ENCODE results near the gene CACNA2D3. TPM values are rescaled to one million over a fixed set of nuclear protein-coding genes. Genes with fewer than 3 reads are reported as not detected.

The CACNA2D3 gene
- total and polyA plus RNA-seq, 4 donors: 14.1 to 34.5 (median 33.4) TPM

DNA sequence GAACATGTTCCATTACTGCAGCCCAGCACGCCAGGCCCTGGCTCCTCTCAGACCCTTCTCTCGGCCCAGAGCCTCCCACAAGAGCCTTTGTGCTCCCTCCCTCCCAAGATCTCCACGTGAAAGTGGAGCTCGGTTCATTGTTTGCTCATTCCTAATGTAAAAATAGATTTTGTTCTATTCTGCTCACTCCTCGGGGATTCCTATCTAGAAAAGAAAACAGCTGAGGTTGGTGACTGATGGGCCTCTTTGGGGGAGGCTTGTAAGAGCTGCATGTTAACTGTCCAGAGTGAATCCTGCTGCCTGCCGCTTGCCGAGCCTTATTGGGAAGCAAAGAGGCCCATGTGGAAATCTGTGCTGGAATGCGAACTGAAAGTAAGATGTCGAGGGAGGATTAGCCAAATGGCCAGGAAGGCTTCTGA, 538.4 kb downstream of the CACNA2D3 start:
- Histone ChIP-seq H3K4me1 (ENCODE audit: control insufficient read depth, insufficient read depth, low read length) (peaks cover 9% of the 10 kb centered on the region), H3K36me3 (ENCODE audit: control insufficient read depth, insufficient read depth, low read length) (no peaks in the 10 kb centered on the region), H3K4me3 (ENCODE audit: low read depth, low read length) (no peak overlapping the region), H3K9me3 (ENCODE audit: control insufficient read depth, insufficient read depth, low read length) (no peaks in the 10 kb centered on the region), H3K27me3 (ENCODE audit: control insufficient read depth, insufficient read depth, low read length) (peaks cover 2% of the 10 kb centered on the region), H3K27ac (ENCODE audit: low read depth, low read length) (no peak overlapping the region)
- 60% methylated on average over 5 of the region's 9 CpGs for WGBS (ENCODE audit: insufficient coverage)
- peak in 2 of 6 donors; percentile 31 to 35 for DNase-seq (ENCODE audit: low read depth in 4 of 6, low spot score in 6 of 6)

DNA sequence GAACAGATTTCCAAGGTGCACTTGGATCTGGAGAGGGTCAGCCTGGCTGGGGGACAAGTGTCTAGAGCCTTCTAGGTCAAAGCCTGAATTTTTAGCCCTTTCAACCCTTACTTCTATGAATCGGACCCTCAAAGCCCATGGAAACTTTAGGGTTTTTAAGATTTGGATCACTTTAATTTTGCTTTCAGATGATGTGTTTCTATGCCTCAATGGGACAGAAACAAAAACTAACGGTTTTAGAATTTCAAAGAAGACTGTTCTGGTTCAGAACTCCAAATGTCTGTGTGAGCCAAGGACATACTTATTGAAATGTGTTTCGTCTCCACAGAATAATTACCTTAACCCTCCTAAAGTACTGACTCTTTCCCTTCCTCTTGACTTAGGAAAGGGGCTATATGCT, 538.8 kb downstream of the CACNA2D3 start:
- Histone ChIP-seq H3K27me3 (ENCODE audit: control insufficient read depth, insufficient read depth, low read length) (peaks cover 2% of the 10 kb centered on the region), H3K9me3 (ENCODE audit: control insufficient read depth, insufficient read depth, low read length) (no peaks in the 10 kb centered on the region), H3K36me3 (ENCODE audit: control insufficient read depth, insufficient read depth, low read length) (no peaks in the 10 kb centered on the region), H3K4me1 (ENCODE audit: control insufficient read depth, insufficient read depth, low read length) (peaks cover 9% of the 10 kb centered on the region), H3K4me3 (ENCODE audit: low read depth, low read length) (no peak overlapping the region), H3K27ac (ENCODE audit: low read depth, low read length) (no peak overlapping the region)
- DNase-seq (ENCODE audit: low read depth in 4 of 6, low spot score in 6 of 6): no peak
- 17% methylated on average over 1 of the region's 3 CpGs for WGBS (ENCODE audit: insufficient coverage)

DNA sequence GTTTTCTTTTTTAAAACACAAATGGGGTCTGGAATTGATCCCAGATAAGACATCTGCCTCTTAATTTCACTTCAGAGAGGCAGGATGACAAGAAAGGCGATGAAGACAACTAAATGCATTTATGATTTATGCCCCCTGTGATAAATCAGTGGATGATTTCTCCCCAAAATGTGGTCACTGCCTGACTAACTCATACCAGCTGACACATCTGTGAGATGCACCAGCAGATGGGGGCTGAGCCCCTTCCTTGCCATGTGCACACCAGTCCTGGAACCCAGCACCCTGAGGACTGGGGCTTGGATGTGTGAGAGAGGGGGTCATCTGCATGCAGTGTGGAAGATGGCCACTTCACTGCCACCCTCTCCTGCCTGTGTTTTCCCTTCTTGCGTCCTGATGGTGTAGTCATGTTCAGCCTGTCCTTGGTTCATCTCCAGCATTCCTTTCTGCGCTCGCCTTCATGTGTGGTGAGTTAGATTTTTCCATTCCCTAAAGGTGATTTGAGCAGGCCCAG, 541.2 kb downstream of the CACNA2D3 start:
- Histone ChIP-seq H3K4me1 (ENCODE audit: control insufficient read depth, insufficient read depth, low read length) (peaks cover 9% of the 10 kb centered on the region), H3K36me3 (ENCODE audit: control insufficient read depth, insufficient read depth, low read length) (no peaks in the 10 kb centered on the region), H3K9me3 (ENCODE audit: control insufficient read depth, insufficient read depth, low read length) (no peaks in the 10 kb centered on the region), H3K4me3 (ENCODE audit: low read depth, low read length) (no peak overlapping the region), H3K27me3 (ENCODE audit: control insufficient read depth, insufficient read depth, low read length) (peaks cover 2% of the 10 kb centered on the region), H3K27ac (ENCODE audit: low read depth, low read length) (no peak overlapping the region)
- WGBS (ENCODE audit: insufficient coverage): 78% methylated on average over 1 of the region's 4 CpGs
- no peak for DNase-seq (ENCODE audit: low read depth in 4 of 6, low spot score in 6 of 6)

DNA sequence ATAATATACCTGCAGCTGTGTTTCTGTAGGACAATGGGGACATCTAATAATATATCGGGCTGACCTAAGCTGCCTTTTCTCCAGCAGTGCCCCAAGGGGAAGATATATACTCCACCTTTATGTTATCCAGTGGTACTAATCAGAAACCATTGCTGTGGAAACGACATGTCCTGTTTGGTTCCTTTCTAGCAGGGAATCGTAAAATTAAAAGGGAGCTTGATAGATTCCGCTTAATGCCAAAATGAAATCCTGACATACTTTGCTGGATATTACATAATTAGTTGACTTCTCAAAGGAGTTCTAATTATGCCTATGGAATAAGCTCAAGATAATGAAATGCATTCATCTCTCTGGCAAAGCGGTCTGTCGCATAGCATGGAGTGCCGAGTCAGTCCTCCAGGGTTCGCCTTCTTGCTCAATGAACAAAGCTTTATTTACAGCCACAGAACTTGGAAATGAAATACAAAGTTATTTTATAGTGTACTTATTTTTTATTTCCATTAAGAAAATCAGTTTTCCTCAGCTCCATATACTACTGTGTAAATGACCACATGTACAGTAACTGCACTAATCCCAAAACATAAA, 542.8 kb downstream of the CACNA2D3 start:
- Histone ChIP-seq H3K27me3 (ENCODE audit: control insufficient read depth, insufficient read depth, low read length) (peaks cover 2% of the 10 kb centered on the region), H3K27ac (ENCODE audit: low read depth, low read length) (no peak overlapping the region), H3K4me1 (ENCODE audit: control insufficient read depth, insufficient read depth, low read length) (peaks cover 11% of the 10 kb centered on the region), H3K9me3 (ENCODE audit: control insufficient read depth, insufficient read depth, low read length) (no peaks in the 10 kb centered on the region), H3K36me3 (ENCODE audit: control insufficient read depth, insufficient read depth, low read length) (no peaks in the 10 kb centered on the region), H3K4me3 (ENCODE audit: low read depth, low read length) (no peak overlapping the region)
- WGBS (ENCODE audit: insufficient coverage): no CpG with 5 or more reads among the region's 8 CpGs
- peak in 3 of 6 donors; percentile 22 to 94 (median 37) for DNase-seq (ENCODE audit: low read depth in 4 of 6, low spot score in 6 of 6)

DNA sequence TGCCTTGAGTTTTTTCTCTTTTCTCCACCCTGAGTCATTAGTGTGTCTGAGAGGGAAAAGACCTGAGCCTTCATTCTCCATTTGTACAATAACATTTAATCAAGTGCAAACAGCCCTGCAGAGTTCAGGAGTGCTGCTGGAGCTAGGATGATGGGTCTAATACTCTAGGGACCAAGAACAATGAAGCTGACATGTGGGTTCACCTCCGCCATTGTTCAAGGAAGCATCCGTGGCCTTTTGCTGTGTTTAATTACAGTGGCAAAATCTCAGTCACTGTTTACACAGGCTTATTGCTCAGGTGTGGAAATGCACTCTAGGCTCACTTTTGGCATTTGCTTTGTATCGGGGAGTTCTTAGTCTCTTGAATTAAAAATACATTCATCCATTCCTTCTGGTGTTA, 545.9 kb downstream of the CACNA2D3 start:
- peaks cover 3% of the 10 kb centered on the region for H3K27me3 ChIP-seq (ENCODE audit: control insufficient read depth, insufficient read depth, low read length)
- peaks cover 13% of the 10 kb centered on the region for H3K4me1 ChIP-seq (ENCODE audit: control insufficient read depth, insufficient read depth, low read length)

DNA sequence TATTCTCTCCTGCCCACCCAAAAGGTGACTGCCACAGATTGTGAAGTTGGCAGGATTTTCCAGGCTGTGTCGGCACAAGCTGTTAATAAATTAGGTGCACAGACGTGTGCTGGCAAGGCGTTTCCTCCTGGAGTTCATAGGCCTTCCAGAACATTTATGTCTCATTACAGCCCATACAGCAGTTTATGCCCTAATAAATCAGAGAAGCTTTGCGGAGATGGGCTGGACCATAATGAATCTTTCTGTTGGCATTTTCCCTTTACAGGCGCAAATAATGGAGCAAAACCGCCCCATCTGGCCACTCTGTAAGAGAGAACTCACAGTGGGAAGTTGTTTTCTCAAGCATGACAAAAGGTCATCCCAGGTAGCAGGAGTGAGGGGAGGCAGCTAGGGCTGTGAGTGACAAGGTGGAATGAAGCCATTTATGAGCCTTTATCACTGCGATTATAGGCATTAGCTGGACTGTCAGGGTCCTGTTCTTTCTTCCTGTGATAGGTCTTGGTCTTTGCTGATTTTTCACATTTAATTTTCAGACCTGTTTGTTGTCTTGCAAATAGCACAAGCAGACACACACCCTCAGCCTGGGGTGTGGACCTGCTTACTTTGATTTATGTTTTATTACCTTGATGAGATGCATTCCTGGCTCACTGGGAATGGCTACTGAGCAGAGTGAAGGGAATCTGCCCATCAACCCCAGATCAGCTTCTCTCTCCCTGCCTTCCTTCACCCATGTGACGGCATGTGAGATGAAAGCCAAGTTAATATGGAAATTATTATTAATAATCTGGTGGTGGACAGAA, 548.0 kb downstream of the CACNA2D3 start:
- WGBS (ENCODE audit: insufficient coverage): 31% methylated on average over 6 of the region's 8 CpGs
- Histone ChIP-seq H3K36me3 (ENCODE audit: control insufficient read depth, insufficient read depth, low read length) (no peaks in the 10 kb centered on the region), H3K27me3 (ENCODE audit: control insufficient read depth, insufficient read depth, low read length) (peaks cover 5% of the 10 kb centered on the region), H3K4me3 (ENCODE audit: low read depth, low read length) (no peak overlapping the region), H3K4me1 (ENCODE audit: control insufficient read depth, insufficient read depth, low read length) (peaks cover 3% of the 10 kb centered on the region), H3K27ac (ENCODE audit: low read depth, low read length) (no peak overlapping the region), H3K9me3 (ENCODE audit: control insufficient read depth, insufficient read depth, low read length) (no peaks in the 10 kb centered on the region)
- DNase-seq (ENCODE audit: low read depth in 4 of 6, low spot score in 6 of 6): peak in 2 of 6 donors; percentile 41 to 82

More for the DNA sequence above, 545.9 kb downstream of the CACNA2D3 start:
- WGBS (ENCODE audit: insufficient coverage): 56% methylated on average over 2 of the region's 3 CpGs
- Histone ChIP-seq H3K36me3 (ENCODE audit: control insufficient read depth, insufficient read depth, low read length) (no peaks in the 10 kb centered on the region), H3K27ac (ENCODE audit: low read depth, low read length) (no peak overlapping the region), H3K9me3 (ENCODE audit: control insufficient read depth, insufficient read depth, low read length) (no peaks in the 10 kb centered on the region), H3K4me3 (ENCODE audit: low read depth, low read length) (no peak overlapping the region)
- no peak for DNase-seq (ENCODE audit: low read depth in 4 of 6, low spot score in 6 of 6)

DNA sequence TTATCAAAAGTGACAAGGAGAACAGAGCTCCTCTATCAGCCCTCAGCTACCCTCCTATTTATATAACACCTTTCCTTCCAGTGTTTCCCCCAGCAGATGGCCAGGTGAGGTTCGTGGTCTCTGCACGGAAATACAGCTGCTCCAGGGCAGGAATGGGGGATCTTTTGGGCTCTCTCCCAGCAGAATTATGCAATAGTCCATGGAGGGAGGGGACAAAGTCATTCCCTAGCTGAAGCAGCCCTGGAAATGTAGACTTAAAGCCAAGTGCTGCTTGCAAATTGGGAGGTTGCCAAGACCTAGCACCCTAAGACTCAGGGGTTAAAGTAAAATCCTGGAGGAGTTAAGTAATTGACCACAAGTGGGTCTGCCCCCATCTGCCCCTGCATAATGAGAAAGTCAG, 549.2 kb downstream of the CACNA2D3 start:
- no peak for DNase-seq (ENCODE audit: low read depth in 4 of 6, low spot score in 6 of 6)

DNA sequence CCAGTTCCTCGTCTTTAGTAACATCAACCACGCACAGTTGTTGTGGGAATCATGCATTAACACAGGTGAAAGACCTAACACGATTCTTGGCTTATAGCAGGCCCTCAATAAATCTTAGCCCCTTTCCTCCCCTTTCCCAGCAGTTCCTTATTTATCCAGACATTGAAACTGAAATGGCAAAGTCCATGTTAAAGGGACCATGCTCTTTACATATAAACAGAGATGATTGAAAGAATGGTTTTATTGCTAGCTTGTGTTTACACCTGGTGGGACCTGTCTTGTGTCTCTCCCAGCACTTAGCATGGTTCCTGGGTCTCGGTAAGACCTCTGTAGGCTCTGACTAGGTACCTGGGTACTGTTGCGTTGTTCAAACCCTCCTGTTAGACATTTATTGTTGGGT, 553.7 kb downstream of the CACNA2D3 start:
- Histone ChIP-seq H3K4me1 (ENCODE audit: control insufficient read depth, insufficient read depth, low read length) (no peaks in the 10 kb centered on the region), H3K9me3 (ENCODE audit: control insufficient read depth, insufficient read depth, low read length) (no peaks in the 10 kb centered on the region), H3K27ac (ENCODE audit: low read depth, low read length) (no peak overlapping the region), H3K4me3 (ENCODE audit: low read depth, low read length) (no peak overlapping the region), H3K27me3 (ENCODE audit: control insufficient read depth, insufficient read depth, low read length) (peaks cover 2% of the 10 kb centered on the region), H3K36me3 (ENCODE audit: control insufficient read depth, insufficient read depth, low read length) (no peaks in the 10 kb centered on the region)
- 100% methylated on average over 4 of the region's 5 CpGs for WGBS (ENCODE audit: insufficient coverage)
- DNase-seq (ENCODE audit: low read depth in 4 of 6, low spot score in 6 of 6): no peak

More for the DNA sequence above, 549.2 kb downstream of the CACNA2D3 start:
- 63% methylated on average over 2 of the region's 2 CpGs for WGBS (ENCODE audit: insufficient coverage)
- Histone ChIP-seq H3K9me3 (ENCODE audit: control insufficient read depth, insufficient read depth, low read length) (no peaks in the 10 kb centered on the region), H3K4me3 (ENCODE audit: low read depth, low read length) (no peak overlapping the region), H3K4me1 (ENCODE audit: control insufficient read depth, insufficient read depth, low read length) (peaks cover 3% of the 10 kb centered on the region), H3K36me3 (ENCODE audit: control insufficient read depth, insufficient read depth, low read length) (no peaks in the 10 kb centered on the region), H3K27me3 (ENCODE audit: control insufficient read depth, insufficient read depth, low read length) (peaks cover 5% of the 10 kb centered on the region), H3K27ac (ENCODE audit: low read depth, low read length) (no peak overlapping the region)

DNA sequence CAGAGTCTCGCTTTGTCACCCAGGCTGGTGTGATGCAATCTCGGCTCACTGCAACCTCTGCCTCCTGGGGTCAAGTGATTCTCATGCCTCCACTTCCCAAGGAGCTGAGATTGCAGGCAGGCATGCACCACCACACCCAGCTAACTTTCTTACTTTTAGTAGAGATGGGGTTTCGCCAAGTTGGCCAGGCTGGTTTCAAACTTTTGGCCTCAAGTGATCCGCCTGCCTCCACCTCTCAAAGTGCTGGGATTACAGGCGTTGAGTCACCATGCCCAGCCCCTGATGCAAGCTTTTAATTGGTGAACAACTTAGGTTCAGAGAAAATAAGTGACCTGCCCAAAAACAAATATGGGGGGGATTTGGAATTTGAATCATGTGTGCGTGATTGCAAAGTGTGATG, 559.4 kb downstream of the CACNA2D3 start:
- DNase-seq (ENCODE audit: low read depth in 4 of 6, low spot score in 6 of 6): no peak
- no peaks in the 10 kb centered on the region for H3K4me1 ChIP-seq (ENCODE audit: control insufficient read depth, insufficient read depth, low read length)
- no peak overlapping the region for H3K27ac ChIP-seq (ENCODE audit: low read depth, low read length)
- H3K4me3 ChIP-seq (ENCODE audit: low read depth, low read length): no peak overlapping the region
- 100% methylated on average over 4 of the region's 6 CpGs for WGBS (ENCODE audit: insufficient coverage)
- no peaks in the 10 kb centered on the region for H3K36me3 ChIP-seq (ENCODE audit: control insufficient read depth, insufficient read depth, low read length)
- no peaks in the 10 kb centered on the region for H3K27me3 ChIP-seq (ENCODE audit: control insufficient read depth, insufficient read depth, low read length)
- H3K9me3 ChIP-seq (ENCODE audit: control insufficient read depth, insufficient read depth, low read length): no peaks in the 10 kb centered on the region
